AG10803 (cell line): ENCODE measurements around the gene UBE2U.

ENCODE experiments used
- DNase-seq: peaks from one replicate; pipeline ENCODE4 v3.0.0; 2010; ENCODE audit warnings: low read depth
- H3K4me3 ChIP-seq: 2 replicates; pipeline ENCODE4 v1.5.1; 2011; ENCODE audit warnings: mild to moderate bottlenecking, low read length, control low read depth
- CTCF ChIP-seq: conservative IDR thresholded peaks from 2 replicates; pipeline ENCODE4 v1.5.1; 2011; ENCODE audit warnings: mild to moderate bottlenecking, low read length, control low read depth, inconsistent platforms

UBE2U gene

DNA sequence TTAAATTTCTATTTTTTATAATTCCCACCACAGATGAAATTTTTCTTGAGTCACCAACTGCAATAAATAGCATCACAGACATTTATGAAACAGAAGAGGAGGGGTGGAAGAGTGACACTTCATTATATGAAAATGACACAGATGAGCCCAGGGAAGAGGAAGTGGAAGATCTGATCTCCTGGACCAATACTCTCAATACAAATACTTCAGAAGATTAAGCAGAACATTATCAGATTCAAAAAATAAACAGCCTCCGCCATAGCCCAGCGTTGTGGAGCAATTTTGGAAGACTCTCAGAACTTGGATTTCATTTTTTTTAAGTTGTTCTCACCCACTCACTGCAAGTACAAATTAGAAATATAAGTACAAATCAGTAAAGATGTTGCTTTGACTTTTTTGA, 63.6 kb downstream of the UBE2U start:
- TF ChIP-seq CTCF, result no peak
- H3K4me3 ChIP-seq, result no peak overlapping the region
- no peak for DNase-seq

DNA sequence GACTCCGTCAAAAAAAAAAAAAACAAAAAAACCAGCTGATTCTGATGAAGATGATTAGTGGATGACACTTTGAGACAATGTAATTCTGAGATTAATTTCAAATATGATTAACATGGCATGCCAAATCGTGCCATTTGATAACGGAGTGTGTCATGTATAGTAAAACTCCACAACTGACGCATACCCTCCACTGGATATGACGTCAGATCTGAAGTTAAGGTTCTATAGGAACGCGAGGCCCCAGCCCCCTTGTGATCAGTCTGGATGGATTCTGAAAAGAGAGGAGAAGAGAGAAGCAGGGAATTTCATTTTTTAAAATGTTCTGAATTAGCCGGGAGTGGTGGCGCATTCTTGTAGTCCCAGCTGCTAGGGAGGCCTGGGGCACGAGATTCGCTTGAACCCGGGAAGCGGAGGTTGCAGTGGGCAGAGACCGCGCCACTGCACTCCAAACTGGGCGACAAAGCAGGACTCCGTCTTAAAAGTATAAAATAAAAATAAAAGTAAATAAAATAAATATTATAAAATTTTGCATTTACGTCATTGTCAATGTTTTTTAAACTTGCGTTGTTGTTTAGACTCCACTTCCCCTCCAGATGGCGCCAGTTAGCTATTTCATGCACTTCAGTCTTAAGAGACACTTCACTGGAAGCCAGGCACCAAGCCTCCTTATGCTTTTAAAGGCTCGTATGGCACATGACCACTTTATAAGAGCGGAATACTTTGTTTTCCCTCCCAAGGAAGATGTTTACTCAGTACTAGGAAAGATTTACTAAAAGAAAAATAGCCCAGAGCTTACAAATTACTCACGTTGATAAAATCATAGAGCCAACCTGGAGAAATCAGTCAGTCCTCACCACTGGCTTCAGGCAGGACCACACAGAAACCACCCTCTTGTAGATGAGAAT, 65.5 kb downstream of the UBE2U start:
- DNase-seq, result peak; percentile 84
- peak; percentile 86 for TF ChIP-seq CTCF
- H3K4me3 ChIP-seq, result no peak overlapping the region

GRCh38 chr1:64269558-64269884, 66.1 kb downstream of the UBE2U start:
- H3K4me3 ChIP-seq, result no peak overlapping the region
- no peak for DNase-seq
- no peak for TF ChIP-seq CTCF

GRCh38 chr1:64280001-64280400, 76.6 kb downstream of the UBE2U start:
- no peak for DNase-seq
- no peak for TF ChIP-seq CTCF
- no peak overlapping the region for H3K4me3 ChIP-seq

- no peak overlapping the region for H3K4me3 ChIP-seq
- no peak for TF ChIP-seq CTCF
- DNase-seq, result no peak
Observed at GRCh38 chr1:64282351-64282750, 78.9 kb downstream of the UBE2U start.

DNA sequence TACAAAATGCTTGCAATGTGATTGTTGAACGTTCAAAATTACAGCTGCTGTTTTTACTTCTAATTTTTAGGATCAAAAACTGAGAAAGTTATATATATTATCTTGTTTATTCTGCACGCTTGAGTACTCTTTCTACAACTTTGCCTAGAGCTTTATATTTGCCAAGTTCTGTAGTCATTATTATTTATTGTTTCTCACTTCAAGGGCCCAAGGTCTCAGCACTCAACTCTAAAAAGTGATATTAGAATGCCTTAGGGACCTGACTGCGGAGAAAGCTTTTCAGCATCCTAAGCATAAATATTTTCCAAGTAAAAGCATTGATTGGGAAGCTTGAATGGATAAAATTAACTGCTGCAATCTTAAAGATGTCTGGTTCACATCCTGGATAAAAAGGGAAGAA, 83.6 kb downstream of the UBE2U start:
- H3K4me3 ChIP-seq, result no peak overlapping the region
- DNase-seq, result no peak
- TF ChIP-seq CTCF, result no peak

- no peak overlapping the region for H3K4me3 ChIP-seq
- TF ChIP-seq CTCF, result no peak
- no peak for DNase-seq
Observed at GRCh38 chr1:64290420-64290819, 87.0 kb downstream of the UBE2U start.
